ENCODE data around the gene C11orf54.

Gene C11orf54
- total RNA-seq = 6.3 to 15.9 reads per million in 2 donors

- peak; percentile 92 for DNase-seq
Observed at GRCh38 chr11:93741094-93741881, at the start of gene C11orf54, which contains the start of gene TAF1D. C11orf54 (plus strand) TSS chr11:93741672; CDS start chr11:93747394, 5,722 bp downstream. TAF1D (minus strand) TSS chr11:93741495; CDS start chr11:93739304, 2,191 bp downstream.

GRCh38 chr11:93694109-93694508, 47.4 kb upstream of the C11orf54 start:
- DNase-seq = no peak

GRCh38 chr11:93694557-93694956, 46.9 kb upstream of the C11orf54 start:
- no peak for DNase-seq

- DNase-seq = no peak
Observed at GRCh38 chr11:93697611-93698010, 43.9 kb upstream of the C11orf54 start.

- no peak for DNase-seq
Observed at GRCh38 chr11:93700830-93701229, 40.6 kb upstream of the C11orf54 start.

- no peak for DNase-seq
Observed at GRCh38 chr11:93704237-93704636, 37.2 kb upstream of the C11orf54 start.

- no peak for DNase-seq
Observed at GRCh38 chr11:93710239-93710638, 31.2 kb upstream of the C11orf54 start.

- no peak for DNase-seq
Observed at GRCh38 chr11:93712678-93713077, 28.8 kb upstream of the C11orf54 start.

- no peak for DNase-seq
Observed at GRCh38 chr11:93715797-93716396, 25.6 kb upstream of the C11orf54 start.

- DNase-seq = no peak
Observed at GRCh38 chr11:93717501-93717900, 24.0 kb upstream of the C11orf54 start.

GRCh38 chr11:93718057-93718563, 23.4 kb upstream of the C11orf54 start:
- DNase-seq = no peak

GRCh38 chr11:93719310-93719709, 22.2 kb upstream of the C11orf54 start:
- DNase-seq = no peak

GRCh38 chr11:93720522-93720921, 20.9 kb upstream of the C11orf54 start:
- DNase-seq = no peak

GRCh38 chr11:93724089-93724488, 17.4 kb upstream of the C11orf54 start:
- no peak for DNase-seq

GRCh38 chr11:93727985-93728791, 13.3 kb upstream of the C11orf54 start:
- DNase-seq = no peak

GRCh38 chr11:93728792-93729128, 12.7 kb upstream of the C11orf54 start:
- no peak for DNase-seq

GRCh38 chr11:93729129-93729616, 12.3 kb upstream of the C11orf54 start:
- DNase-seq = no peak

GRCh38 chr11:93730108-93731107, 11.1 kb upstream of the C11orf54 start:
- no peak for DNase-seq

GRCh38 chr11:93732237-93732892, 9.1 kb upstream of the C11orf54 start:
- DNase-seq = no peak

GRCh38 chr11:93733474-93733873, 8.0 kb upstream of the C11orf54 start:
- no peak for DNase-seq
